Effector memory CD4-positive, alpha-beta T cell (primary cell): Measurements from ENCODE around the gene CNKSR1.

Source experiments
- DNase-seq, 3 donors: peaks; one replicate each; pipeline ENCODE4 v3.0.0-alpha.2; 2020
- H3K27ac ChIP-seq: 2 replicates; pipeline ENCODE4 v1.7.0; 2013; ENCODE audit warnings: mild to moderate bottlenecking, low read length, moderate library complexity; ENCODE audit not compliant: insufficient read depth, poor library complexity, severe bottlenecking
- H3K27me3 ChIP-seq: replicated peaks from 2 replicates; pipeline ENCODE4 v1.7.0; 2013; ENCODE audit warnings: mild to moderate bottlenecking, low read length; ENCODE audit not compliant: insufficient read depth, control insufficient read depth, poor library complexity, severe bottlenecking
- H3K36me3 ChIP-seq: 2 replicates; pipeline ENCODE4 v1.7.0; 2013; ENCODE audit warnings: mild to moderate bottlenecking, low read length, moderate library complexity; ENCODE audit not compliant: control insufficient read depth, insufficient read depth
- H3K4me1 ChIP-seq: 2 replicates; pipeline ENCODE4 v1.7.0; 2013; ENCODE audit warnings: low read length, mild to moderate bottlenecking; ENCODE audit not compliant: control insufficient read depth, insufficient read depth, poor library complexity, severe bottlenecking
- H3K4me3 ChIP-seq: 2 replicates; pipeline ENCODE4 v1.7.0; 2013; ENCODE audit warnings: low read length, low read depth, mild to moderate bottlenecking; ENCODE audit not compliant: insufficient read depth, poor library complexity, severe bottlenecking
- H3K9me3 ChIP-seq: 2 replicates; pipeline ENCODE4 v1.7.0; 2013; ENCODE audit warnings: mild to moderate bottlenecking, low read length, moderate library complexity; ENCODE audit not compliant: control insufficient read depth

The CNKSR1 gene

GRCh38 chr1:26145960-26146294, 31.4 kb upstream of the CNKSR1 start:
- no peak for DNase-seq
- Histone ChIP-seq H3K27ac (no peak overlapping the region), H3K9me3 (no peaks in the 10 kb centered on the region), H3K36me3 (no peaks in the 10 kb centered on the region), H3K27me3 (no peaks in the 10 kb centered on the region), H3K4me3 (no peak overlapping the region), H3K4me1 (peaks cover 5% of the 10 kb centered on the region)

GRCh38 chr1:26148887-26149286, 28.4 kb upstream of the CNKSR1 start:
- H3K36me3 ChIP-seq = no peaks in the 10 kb centered on the region
- peaks cover 5% of the 10 kb centered on the region for H3K4me1 ChIP-seq
- DNase-seq = no peak
- no peaks in the 10 kb centered on the region for H3K27me3 ChIP-seq
- no peak overlapping the region for H3K27ac ChIP-seq
- H3K4me3 ChIP-seq = no peak overlapping the region
- no peaks in the 10 kb centered on the region for H3K9me3 ChIP-seq

GRCh38 chr1:26153966-26154532, 23.2 kb upstream of the CNKSR1 start:
- no peaks in the 10 kb centered on the region for H3K9me3 ChIP-seq
- H3K36me3 ChIP-seq = no peaks in the 10 kb centered on the region
- H3K4me1 ChIP-seq = no peaks in the 10 kb centered on the region
- H3K27me3 ChIP-seq = peaks cover 8% of the 10 kb centered on the region
- H3K27ac ChIP-seq = no peak overlapping the region
- DNase-seq = no peak
- no peak overlapping the region for H3K4me3 ChIP-seq

GRCh38 chr1:26154750-26155149, 22.5 kb upstream of the CNKSR1 start:
- no peaks in the 10 kb centered on the region for H3K4me1 ChIP-seq
- peaks cover 12% of the 10 kb centered on the region for H3K27me3 ChIP-seq
- no peak overlapping the region for H3K4me3 ChIP-seq
- no peaks in the 10 kb centered on the region for H3K36me3 ChIP-seq
- no peak for DNase-seq
- no peak overlapping the region for H3K27ac ChIP-seq
- H3K9me3 ChIP-seq = no peaks in the 10 kb centered on the region

GRCh38 chr1:26155370-26156284, 21.7 kb upstream of the CNKSR1 start:
- H3K27ac ChIP-seq = no peak overlapping the region
- H3K27me3 ChIP-seq = peaks cover 14% of the 10 kb centered on the region
- H3K4me1 ChIP-seq = no peaks in the 10 kb centered on the region

GRCh38 chr1:26156285-26157038, 20.8 kb upstream of the CNKSR1 start:
- DNase-seq = no peak
- H3K27me3 ChIP-seq = peaks cover 22% of the 10 kb centered on the region
- H3K4me1 ChIP-seq = peaks cover 2% of the 10 kb centered on the region
- no peak overlapping the region for H3K4me3 ChIP-seq
- H3K27ac ChIP-seq = no peak overlapping the region
- no peaks in the 10 kb centered on the region for H3K36me3 ChIP-seq
- H3K9me3 ChIP-seq = no peaks in the 10 kb centered on the region

More at GRCh38 chr1:26155370-26156284, 21.7 kb upstream of the CNKSR1 start:
- DNase-seq = no peak
- H3K9me3 ChIP-seq = no peaks in the 10 kb centered on the region
- H3K4me3 ChIP-seq = no peak overlapping the region
- no peaks in the 10 kb centered on the region for H3K36me3 ChIP-seq

GRCh38 chr1:26158271-26158907, 18.9 kb upstream of the CNKSR1 start:
- H3K4me1 ChIP-seq = peaks cover 9% of the 10 kb centered on the region
- H3K36me3 ChIP-seq = no peaks in the 10 kb centered on the region
- H3K4me3 ChIP-seq = no peak overlapping the region
- H3K9me3 ChIP-seq = no peaks in the 10 kb centered on the region
- peaks cover 34% of the 10 kb centered on the region for H3K27me3 ChIP-seq
- no peak overlapping the region for H3K27ac ChIP-seq
- no peak for DNase-seq

GRCh38 chr1:26158908-26159742, 18.2 kb upstream of the CNKSR1 start, which contains the start of gene FAM110D:
Gene FAM110D (plus strand): TSS chr1:26159079. CDS start chr1:26161292, 2,213 bp downstream.
- Histone ChIP-seq H3K4me3 (no peak within 1 kb of the TSS), H3K27me3 (peaks cover 34% of the 10 kb centered on the region)

GRCh38 chr1:26159743-26160039, 17.6 kb upstream of the CNKSR1 start:
- Histone ChIP-seq H3K27ac (no peak overlapping the region), H3K9me3 (no peaks in the 10 kb centered on the region), H3K4me1 (peaks cover 16% of the 10 kb centered on the region), H3K36me3 (no peaks in the 10 kb centered on the region), H3K4me3 (no peak overlapping the region), H3K27me3 (peaks cover 34% of the 10 kb centered on the region)
- no peak for DNase-seq

More at GRCh38 chr1:26158908-26159742, 18.2 kb upstream of the CNKSR1 start, which contains the start of gene FAM110D:
- no peaks in the 10 kb centered on the region for H3K9me3 ChIP-seq
- H3K36me3 ChIP-seq = no peaks in the 10 kb centered on the region
- DNase-seq = no peak
- H3K4me1 ChIP-seq = peaks cover 13% of the 10 kb centered on the region
- no peak within 1 kb of the TSS for H3K27ac ChIP-seq
